Measurements from ENCODE around the gene ZNF808.
"Not testable (repeated sequence)": the region's sequence is repeated elsewhere in the genome, so short reads cannot be mapped to it uniquely, and the experiment has no call there.

ZNF808 gene

GRCh38 chr19:52536448-52536800 is 9.0 kb downstream of the ZNF808 start:
- peak; percentile 45 for DNase-seq

GRCh38 chr19:52538815-52539214 is 11.3 kb downstream of the ZNF808 start:
- DNase-seq = not testable (repeated sequence)

- DNase-seq = not testable (repeated sequence)
Measured at GRCh38 chr19:52541176-52541575, 13.7 kb downstream of the ZNF808 start.

GRCh38 chr19:52541608-52542007 is 14.1 kb downstream of the ZNF808 start:
- no peak for DNase-seq

- not testable (repeated sequence) for DNase-seq
Measured at GRCh38 chr19:52542541-52542940, 15.1 kb downstream of the ZNF808 start.

- DNase-seq = peak; percentile 72
Measured at GRCh38 chr19:52542984-52543664, 15.7 kb downstream of the ZNF808 start.

GRCh38 chr19:52554216-52554971 is 26.9 kb downstream of the ZNF808 start:
- no peak for DNase-seq

GRCh38 chr19:52557231-52557995 is 29.9 kb downstream of the ZNF808 start:
- no peak for DNase-seq

GRCh38 chr19:52558732-52559445 is 31.4 kb downstream of the ZNF808 start:
- not testable (repeated sequence) for DNase-seq

GRCh38 chr19:52561611-52562010 is 34.1 kb downstream of the ZNF808 start:
- not testable (repeated sequence) for DNase-seq

GRCh38 chr19:52566121-52566520 is 38.7 kb downstream of the ZNF808 start:
- no peak for DNase-seq

- DNase-seq = no peak
Measured at GRCh38 chr19:52566588-52566987, 39.1 kb downstream of the ZNF808 start.

GRCh38 chr19:52567921-52568320 is 40.5 kb downstream of the ZNF808 start:
- no peak for DNase-seq

GRCh38 chr19:52569638-52569999 is 42.2 kb downstream of the ZNF808 start:
- not testable (repeated sequence) for DNase-seq

GRCh38 chr19:52570000-52570861 is 42.8 kb downstream of the ZNF808 start, which contains the start of gene ZNF701:
ZNF701 (plus strand) TSS chr19:52570287; CDS start chr19:52574148, 3,861 bp downstream.
- peak; percentile 92 for DNase-seq

GRCh38 chr19:52584736-52585440 is 57.4 kb downstream of the ZNF808 start:
- no peak for DNase-seq

- no peak for DNase-seq
Measured at GRCh38 chr19:52585604-52586003, 58.1 kb downstream of the ZNF808 start.

GRCh38 chr19:52590728-52591127 is 63.3 kb downstream of the ZNF808 start:
- DNase-seq = no peak

- no peak for DNase-seq
Measured at GRCh38 chr19:52592301-52592700, 64.8 kb downstream of the ZNF808 start.

- DNase-seq = not testable (repeated sequence)
Measured at GRCh38 chr19:52593441-52593840, 66.0 kb downstream of the ZNF808 start.

- DNase-seq = no peak
Measured at GRCh38 chr19:52599241-52599640, 71.8 kb downstream of the ZNF808 start.

Data from activated CD4-positive, alpha-beta T cell treated with anti-CD3 and anti-CD28 coated beads, Interleukin-10, Interleukin-2, amounts not matched to agents 100 ng/mL and 50 ng/mL, durations not matched to agents 16 hours and 8 hours (primary cell).